ENCODE results near the gene OR9G4.

The OR9G4 gene

GRCh38 chr11:56706486-56706885 lies 42.0 kb downstream of the OR9G4 start:
- no peak for TF ChIP-seq CTCF (IDR thresholded peaks at IDR 0.05; ENCODE audit: extremely low read depth, insufficient read depth, missing control alignments)
- in situ Hi-C loops (cut with MboI; ENCODE audit: low pct_unique_long_range_greater_than_20kb, low sequenced_read_pairs, unreplicated experiment) = no loop called here
- no peak for DNase-seq (ENCODE audit: low spot score)

GRCh38 chr11:56705784-56706396 lies 42.6 kb downstream of the OR9G4 start:
- DNase-seq (ENCODE audit: low spot score) = no peak
- in situ Hi-C loops (cut with MboI; ENCODE audit: low pct_unique_long_range_greater_than_20kb, low sequenced_read_pairs, unreplicated experiment) = no loop called here
- no peak for TF ChIP-seq CTCF (IDR thresholded peaks at IDR 0.05; ENCODE audit: extremely low read depth, insufficient read depth, missing control alignments)

- TF ChIP-seq CTCF (IDR thresholded peaks at IDR 0.05; ENCODE audit: extremely low read depth, insufficient read depth, missing control alignments) = no peak
- no peak for DNase-seq (ENCODE audit: low spot score)
- in situ Hi-C loops (cut with MboI; ENCODE audit: low pct_unique_long_range_greater_than_20kb, low sequenced_read_pairs, unreplicated experiment) = no loop called here
Observed at GRCh38 chr11:56700914-56701485, 47.5 kb downstream of the OR9G4 start.

GRCh38 chr11:56700242-56700913 lies 48.1 kb downstream of the OR9G4 start:
- no peak for DNase-seq (ENCODE audit: low spot score)
- in situ Hi-C loops (cut with MboI; ENCODE audit: low pct_unique_long_range_greater_than_20kb, low sequenced_read_pairs, unreplicated experiment) = no loop called here

GRCh38 chr11:56698795-56699194 lies 49.7 kb downstream of the OR9G4 start, which contains the start of gene OR9G1:
Gene OR9G1 (plus strand): TSS chr11:56699095. CDS start chr11:56700388, 1,293 bp downstream.
- DNase-seq (ENCODE audit: low spot score) = no peak
- in situ Hi-C loops (cut with MboI; ENCODE audit: low pct_unique_long_range_greater_than_20kb, low sequenced_read_pairs, unreplicated experiment) = loop anchor here (25.0 kb wide), 1 partner anchor 89 kb away; no protein-coding TSS in a partner anchor
- TF ChIP-seq CTCF (IDR thresholded peaks at IDR 0.05; ENCODE audit: extremely low read depth, insufficient read depth, missing control alignments) = no peak

More at GRCh38 chr11:56700242-56700913, 48.1 kb downstream of the OR9G4 start:
- no peak for TF ChIP-seq CTCF (IDR thresholded peaks at IDR 0.05; ENCODE audit: extremely low read depth, insufficient read depth, missing control alignments)

- DNase-seq (ENCODE audit: low spot score) = no peak
- TF ChIP-seq CTCF (IDR thresholded peaks at IDR 0.05; ENCODE audit: extremely low read depth, insufficient read depth, missing control alignments) = no peak
- in situ Hi-C loops (cut with MboI; ENCODE audit: low pct_unique_long_range_greater_than_20kb, low sequenced_read_pairs, unreplicated experiment) = loop anchor here (25.0 kb wide), 1 partner anchor 94 kb away; no protein-coding TSS in a partner anchor
Observed at GRCh38 chr11:56693428-56693827, 55.1 kb downstream of the OR9G4 start.
